ENCODE data around the gene SERBP1.
"Not testable (repeated sequence)": the region's sequence is repeated elsewhere in the genome, so short reads cannot be mapped to it uniquely, and the experiment has no call there.

The SERBP1 gene

GRCh38 chr1:67439277-67440029 lies 9.3 kb upstream of the SERBP1 start:
- no peak for DNase-seq

- DNase-seq = no peak
Measured at GRCh38 chr1:67437961-67438360, 7.8 kb upstream of the SERBP1 start.

- DNase-seq = peak; percentile 10 to 12
Measured at GRCh38 chr1:67436511-67437055, 6.4 kb upstream of the SERBP1 start.

GRCh38 chr1:67434491-67434890 lies 4.3 kb upstream of the SERBP1 start:
- DNase-seq = no peak

- peak; percentile 41 to 43 for DNase-seq
Measured at GRCh38 chr1:67433837-67434236, 3.6 kb upstream of the SERBP1 start.

- no peak for DNase-seq
Measured at GRCh38 chr1:67432745-67433144, 2.5 kb upstream of the SERBP1 start.

GRCh38 chr1:67431869-67432578 lies 1.8 kb upstream of the SERBP1 start:
- no peak for DNase-seq

GRCh38 chr1:67431156-67431765 lies 1.1 kb upstream of the SERBP1 start:
- DNase-seq = no peak

GRCh38 chr1:67429528-67430357 lies 459 bp downstream of the SERBP1 start:
- DNase-seq = peak in 1 of 2 donors; percentile 14

GRCh38 chr1:67429011-67429527 lies 1.1 kb downstream of the SERBP1 start:
- DNase-seq = peak; percentile 34 to 37

- DNase-seq = no peak
Measured at GRCh38 chr1:67427947-67428346, 2.3 kb downstream of the SERBP1 start.

GRCh38 chr1:67427465-67427864 lies 2.7 kb downstream of the SERBP1 start:
- DNase-seq = no peak

GRCh38 chr1:67420835-67421492 lies 9.2 kb downstream of the SERBP1 start:
- DNase-seq = no peak

GRCh38 chr1:67418839-67419586 lies 11.2 kb downstream of the SERBP1 start:
- no peak for DNase-seq

- peak in 1 of 2 donors; percentile 50 for DNase-seq
Measured at GRCh38 chr1:67417733-67418132, 12.5 kb downstream of the SERBP1 start.

- DNase-seq = no peak
Measured at GRCh38 chr1:67415041-67415440, 15.2 kb downstream of the SERBP1 start.

GRCh38 chr1:67414574-67414973 lies 15.6 kb downstream of the SERBP1 start:
- DNase-seq = no peak

- not testable (repeated sequence) for DNase-seq
Measured at GRCh38 chr1:67413101-67413500, 17.1 kb downstream of the SERBP1 start.

GRCh38 chr1:67408148-67408547 lies 22.1 kb downstream of the SERBP1 start:
- no peak for DNase-seq

GRCh38 chr1:67407498-67407897 lies 22.7 kb downstream of the SERBP1 start:
- no peak for DNase-seq
